ENCODE data around the gene MLLT10. TPM values are rescaled to one million over a fixed set of nuclear protein-coding genes. Genes with fewer than 3 reads are reported as not detected.

MLLT10 gene
- total and polyA plus RNA-seq, 9 donors, result 20.7 to 30.6 (median 25.5) TPM

- Histone ChIP-seq H3K9me3 (replicated peaks; ENCODE audit: control insufficient read depth, low read depth, low read length) (no peaks in the 10 kb centered on the region), H3K4me1 (ENCODE audit: control insufficient read depth, insufficient read depth, low read length) (peaks cover 14% of the 10 kb centered on the region), H3K36me3 (ENCODE audit: control insufficient read depth, insufficient read depth, low read length) (peaks cover 12% of the 10 kb centered on the region), H3K4me3 (ENCODE audit: low read length) (no peak overlapping the region), H3K27me3 (ENCODE audit: control insufficient read depth, insufficient read depth, low read length) (no peaks in the 10 kb centered on the region), H3K27ac (ENCODE audit: low read length) (no peak overlapping the region)
- DNase-seq, result no peak
- 60% methylated on average over 2 of the region's 7 CpGs for WGBS (ENCODE audit: insufficient coverage)
Measured at GRCh38 chr10:21758696-21759095, 224.7 kb downstream of the MLLT10 start.

- H3K4me1 ChIP-seq (ENCODE audit: control insufficient read depth, insufficient read depth, low read length), result peaks cover 14% of the 10 kb centered on the region
- no peak overlapping the region for H3K27ac ChIP-seq (ENCODE audit: low read length)
- H3K9me3 ChIP-seq (replicated peaks; ENCODE audit: control insufficient read depth, low read depth, low read length), result no peaks in the 10 kb centered on the region
- 74% methylated on average over 16 of the region's 21 CpGs for WGBS (ENCODE audit: insufficient coverage)
- DNase-seq, result no peak
- peaks cover 10% of the 10 kb centered on the region for H3K36me3 ChIP-seq (ENCODE audit: control insufficient read depth, insufficient read depth, low read length)
- no peak overlapping the region for H3K4me3 ChIP-seq (ENCODE audit: low read length)
- no peaks in the 10 kb centered on the region for H3K27me3 ChIP-seq (ENCODE audit: control insufficient read depth, insufficient read depth, low read length)
Measured at GRCh38 chr10:21759232-21759631, 225.2 kb downstream of the MLLT10 start.

GRCh38 chr10:21760332-21760731, 226.3 kb downstream of the MLLT10 start:
- peaks cover 14% of the 10 kb centered on the region for H3K4me1 ChIP-seq (ENCODE audit: control insufficient read depth, insufficient read depth, low read length)
- peaks cover 4% of the 10 kb centered on the region for H3K36me3 ChIP-seq (ENCODE audit: control insufficient read depth, insufficient read depth, low read length)
- WGBS (ENCODE audit: insufficient coverage), result no CpG with 5 or more reads among the region's 2 CpGs
- no peak overlapping the region for H3K27ac ChIP-seq (ENCODE audit: low read length)
- no peaks in the 10 kb centered on the region for H3K9me3 ChIP-seq (replicated peaks; ENCODE audit: control insufficient read depth, low read depth, low read length)
- no peak for DNase-seq
- no peak overlapping the region for H3K4me3 ChIP-seq (ENCODE audit: low read length)
- H3K27me3 ChIP-seq (ENCODE audit: control insufficient read depth, insufficient read depth, low read length), result no peaks in the 10 kb centered on the region

GRCh38 chr10:21764466-21765189, 230.6 kb downstream of the MLLT10 start:
- H3K36me3 ChIP-seq (ENCODE audit: control insufficient read depth, insufficient read depth, low read length), result no peaks in the 10 kb centered on the region
- 100% methylated on average over 1 of the region's 5 CpGs for WGBS (ENCODE audit: insufficient coverage)
- no peak overlapping the region for H3K4me3 ChIP-seq (ENCODE audit: low read length)

GRCh38 chr10:21769041-21769440, 235.0 kb downstream of the MLLT10 start:
- Histone ChIP-seq H3K4me3 (ENCODE audit: low read length) (no peak overlapping the region), H3K9me3 (replicated peaks; ENCODE audit: control insufficient read depth, low read depth, low read length) (no peaks in the 10 kb centered on the region), H3K36me3 (ENCODE audit: control insufficient read depth, insufficient read depth, low read length) (no peaks in the 10 kb centered on the region), H3K27me3 (ENCODE audit: control insufficient read depth, insufficient read depth, low read length) (no peaks in the 10 kb centered on the region), H3K4me1 (ENCODE audit: control insufficient read depth, insufficient read depth, low read length) (no peaks in the 10 kb centered on the region), H3K27ac (ENCODE audit: low read length) (no peak overlapping the region)
- WGBS (ENCODE audit: insufficient coverage), result 100% methylated on average over 1 of the region's 3 CpGs
- no peak for DNase-seq

More at GRCh38 chr10:21764466-21765189, 230.6 kb downstream of the MLLT10 start:
- no peaks in the 10 kb centered on the region for H3K4me1 ChIP-seq (ENCODE audit: control insufficient read depth, insufficient read depth, low read length)
- H3K27ac ChIP-seq (ENCODE audit: low read length), result no peak overlapping the region
- H3K27me3 ChIP-seq (ENCODE audit: control insufficient read depth, insufficient read depth, low read length), result no peaks in the 10 kb centered on the region
- no peak for DNase-seq
- no peaks in the 10 kb centered on the region for H3K9me3 ChIP-seq (replicated peaks; ENCODE audit: control insufficient read depth, low read depth, low read length)

GRCh38 chr10:21771219-21771618, 237.2 kb downstream of the MLLT10 start:
- no CpG with 5 or more reads among the region's 4 CpGs for WGBS (ENCODE audit: insufficient coverage)
- H3K4me3 ChIP-seq (ENCODE audit: low read length), result no peak overlapping the region

GRCh38 chr10:21776883-21777282, 242.9 kb downstream of the MLLT10 start:
- no peaks in the 10 kb centered on the region for H3K36me3 ChIP-seq (ENCODE audit: control insufficient read depth, insufficient read depth, low read length)
- H3K4me1 ChIP-seq (ENCODE audit: control insufficient read depth, insufficient read depth, low read length), result no peaks in the 10 kb centered on the region
- H3K9me3 ChIP-seq (replicated peaks; ENCODE audit: control insufficient read depth, low read depth, low read length), result no peaks in the 10 kb centered on the region
- H3K4me3 ChIP-seq (ENCODE audit: low read length), result no peak overlapping the region
- no CpG with 5 or more reads among the region's 1 CpG for WGBS (ENCODE audit: insufficient coverage)
- H3K27me3 ChIP-seq (ENCODE audit: control insufficient read depth, insufficient read depth, low read length), result no peaks in the 10 kb centered on the region
- DNase-seq, result no peak
- H3K27ac ChIP-seq (ENCODE audit: low read length), result no peak overlapping the region

More at GRCh38 chr10:21771219-21771618, 237.2 kb downstream of the MLLT10 start:
- DNase-seq, result no peak
- Histone ChIP-seq H3K4me1 (ENCODE audit: control insufficient read depth, insufficient read depth, low read length) (no peaks in the 10 kb centered on the region), H3K36me3 (ENCODE audit: control insufficient read depth, insufficient read depth, low read length) (no peaks in the 10 kb centered on the region), H3K27ac (ENCODE audit: low read length) (no peak overlapping the region), H3K9me3 (replicated peaks; ENCODE audit: control insufficient read depth, low read depth, low read length) (no peaks in the 10 kb centered on the region), H3K27me3 (ENCODE audit: control insufficient read depth, insufficient read depth, low read length) (no peaks in the 10 kb centered on the region)

GRCh38 chr10:21791276-21791675, 257.2 kb downstream of the MLLT10 start:
- H3K4me3 ChIP-seq (ENCODE audit: low read length), result no peak overlapping the region
- WGBS (ENCODE audit: insufficient coverage), result no CpG with 5 or more reads among the region's 2 CpGs
- H3K36me3 ChIP-seq (ENCODE audit: control insufficient read depth, insufficient read depth, low read length), result no peaks in the 10 kb centered on the region
- H3K27ac ChIP-seq (ENCODE audit: low read length), result no peak overlapping the region
- no peak for DNase-seq
- no peaks in the 10 kb centered on the region for H3K27me3 ChIP-seq (ENCODE audit: control insufficient read depth, insufficient read depth, low read length)
- H3K9me3 ChIP-seq (replicated peaks; ENCODE audit: control insufficient read depth, low read depth, low read length), result peaks cover 2% of the 10 kb centered on the region
- peaks cover 6% of the 10 kb centered on the region for H3K4me1 ChIP-seq (ENCODE audit: control insufficient read depth, insufficient read depth, low read length)

Other genes with a start within 250 kb of the MLLT10 start
- gene SKIDA1, start 8.6 kb upstream of the MLLT10 start, total RNA-seq, result 2.6 TPM
- gene SKIDA1, start 8.6 kb upstream of the MLLT10 start, polyA plus RNA-seq (ENCODE audit: insufficient read depth in 1 of 8, insufficient read length in 8 of 8, low replicate concordance in 1 of 8), result 1 to 10 TPM; 1.7 to 2.9 (median 2.5) TPM